RKO (cell line): ENCODE measurements around the gene PDE4DIP.
A peak's percentile ranks its signal among the peaks of the same experiment; 100 is the strongest.
"Not testable (repeated sequence)": the region's sequence is repeated elsewhere in the genome, so short reads cannot be mapped to it uniquely, and the experiment has no call there.

Experiments
- DNase-seq: peaks from one replicate; pipeline ENCODE4 v3.0.0-alpha.2; 2016; ENCODE audit warnings: low spot score

The PDE4DIP gene

GRCh38 chr1:148921047-148921446 is 76.8 kb downstream of the PDE4DIP start:
- DNase-seq, result not testable (repeated sequence)

GRCh38 chr1:148923798-148924197 is 79.6 kb downstream of the PDE4DIP start:
- not testable (repeated sequence) for DNase-seq

GRCh38 chr1:148927645-148928044 is 83.4 kb downstream of the PDE4DIP start:
- not testable (repeated sequence) for DNase-seq

GRCh38 chr1:148929253-148929652 is 85.0 kb downstream of the PDE4DIP start:
- DNase-seq, result not testable (repeated sequence)

- not testable (repeated sequence) for DNase-seq
Observed at GRCh38 chr1:148935381-148936002, 91.3 kb downstream of the PDE4DIP start.

GRCh38 chr1:148942906-148943305 is 98.7 kb downstream of the PDE4DIP start:
- DNase-seq, result not testable (repeated sequence)

GRCh38 chr1:148945130-148945529 is 100.9 kb downstream of the PDE4DIP start:
- DNase-seq, result not testable (repeated sequence)

GRCh38 chr1:148948768-148949167 is 104.5 kb downstream of the PDE4DIP start:
- DNase-seq, result not testable (repeated sequence)

GRCh38 chr1:148951336-148952227 is 107.4 kb downstream of the PDE4DIP start:
- peak; percentile 68 for DNase-seq

- DNase-seq, result not testable (repeated sequence)
Observed at GRCh38 chr1:148952253-148952937, 108.2 kb downstream of the PDE4DIP start.

- peak; percentile 3 for DNase-seq
Observed at GRCh38 chr1:148952938-148953616, 108.8 kb downstream of the PDE4DIP start.

GRCh38 chr1:148953730-148954129 is 109.5 kb downstream of the PDE4DIP start:
- DNase-seq, result not testable (repeated sequence)

- not testable (repeated sequence) for DNase-seq
Observed at GRCh38 chr1:148958343-148958742, 114.1 kb downstream of the PDE4DIP start.

- not testable (repeated sequence) for DNase-seq
Observed at GRCh38 chr1:148960212-148961000, 116.2 kb downstream of the PDE4DIP start.

- not testable (repeated sequence) for DNase-seq
Observed at GRCh38 chr1:148962127-148962857, 118.1 kb downstream of the PDE4DIP start.

GRCh38 chr1:148966084-148966483 is 121.9 kb downstream of the PDE4DIP start:
- DNase-seq, result not testable (repeated sequence)

GRCh38 chr1:148967580-148967979 is 123.4 kb downstream of the PDE4DIP start:
- not testable (repeated sequence) for DNase-seq

- DNase-seq, result not testable (repeated sequence)
Observed at GRCh38 chr1:148968682-148969081, 124.5 kb downstream of the PDE4DIP start.

- DNase-seq, result not testable (repeated sequence)
Observed at GRCh38 chr1:148969126-148969525, 124.9 kb downstream of the PDE4DIP start.

GRCh38 chr1:148975453-148975852 is 131.2 kb downstream of the PDE4DIP start:
- DNase-seq, result peak; percentile 61
